CD4-positive, alpha-beta T cell (primary cell): ENCODE data around the gene CAMTA1. TPM values are rescaled to one million over a fixed set of nuclear protein-coding genes. Genes with fewer than 3 reads are reported as not detected.

Experiments used
- ATAC-seq: fragments of 200-7000 bp; cut with Tn5 transposase; one replicate; pipeline ENCODE4 v1.10.0; 2022; ENCODE audit warnings: mild to moderate bottlenecking; ENCODE audit not compliant: poor library complexity
- CTCF ChIA-PET: fragments of 350-600 bp; sonication (Branson Sonifier 250); formaldehyde crosslinking; loops from one replicate; lab custom pipeline; 2021; ENCODE audit warnings: antibody characterized with exemption, inconsistent platforms; lab: Charles Lee
- POLR2A ChIA-PET: fragments of 350-600 bp; sonication (Branson Sonifier 250); formaldehyde crosslinking; loops from one replicate; lab custom pipeline; 2021; ENCODE audit warnings: antibody characterized with exemption, inconsistent platforms; lab: Charles Lee
- DNase-seq, 14 experiments: peaks; one replicate each; pipeline ENCODE4 v3.0.0-alpha.2; 2013 to 2020; ENCODE audit warnings: mixed read lengths in 2 of 14
- H3K27ac ChIP-seq, 2 donors: one replicate each; pipeline versions ENCODE4 v1.5.1 to v1.7.0; 2013; ENCODE audit warnings: low read length in 2 of 2, low read depth in 1 of 2, mild to moderate bottlenecking in 1 of 2
- H3K27me3 ChIP-seq, 2 experiments: 1 replicate in 1 of 2; 2 replicates in 1 of 2; pipeline versions ENCODE4 v1.6.1 to v1.7.0; 2013; ENCODE audit warnings: low read length in 2 of 2, control low read depth in 1 of 2, mild to moderate bottlenecking in 1 of 2, moderate library complexity in 1 of 2; ENCODE audit not compliant: insufficient read depth in 2 of 2, control insufficient read depth in 1 of 2
- H3K36me3 ChIP-seq: one replicate; pipeline ENCODE4 v1.6.1; 2013; ENCODE audit warnings: low read length, control low read depth; ENCODE audit not compliant: insufficient read depth
- H3K4me1 ChIP-seq: one replicate; pipeline ENCODE4 v1.6.1; 2013; ENCODE audit warnings: low read length, control low read depth; ENCODE audit not compliant: insufficient read depth
- H3K4me3 ChIP-seq: one replicate; pipeline ENCODE4 v1.5.1; 2013; ENCODE audit warnings: mild to moderate bottlenecking, low read length, moderate library complexity
- H3K9me3 ChIP-seq, 2 experiments: 1 replicate in 1 of 2; 2 replicates in 1 of 2; pipeline versions ENCODE4 v1.6.1 to v1.7.0; 2013; ENCODE audit warnings: low read length in 2 of 2, mild to moderate bottlenecking in 2 of 2, control low read depth in 1 of 2, moderate library complexity in 1 of 2; ENCODE audit not compliant: control insufficient read depth in 1 of 2, insufficient read depth in 1 of 2
- H3K27ac Mint-ChIP-seq: one replicate; pipeline ENCODE4 v1.8.0; 2020; ENCODE audit warnings: mixed read lengths
- H3K27me3 Mint-ChIP-seq: one replicate; pipeline ENCODE4 v1.8.0; 2021; ENCODE audit warnings: mixed read lengths
- H3K36me3 Mint-ChIP-seq: one replicate; pipeline ENCODE4 v1.8.0; 2021; ENCODE audit warnings: low read depth, mixed read lengths
- H3K4me1 Mint-ChIP-seq: one replicate; pipeline ENCODE4 v1.8.0; 2021; ENCODE audit warnings: low read depth, mixed read lengths
- H3K4me3 Mint-ChIP-seq: one replicate; pipeline ENCODE4 v1.8.0; 2020; ENCODE audit warnings: mild to moderate bottlenecking, mixed read lengths
- H3K9me3 Mint-ChIP-seq: one replicate; pipeline ENCODE4 v1.8.0; 2020; ENCODE audit warnings: mixed read lengths
- CTCF ChIP-seq: fragments of 200-600 bp; IDR thresholded peaks from one replicate; pipeline ENCODE4 v1.8.0; 2022; ENCODE audit warnings: antibody characterized with exemption, mild to moderate bottlenecking
- intact Hi-C, 2 experiments: fragments of 100-400 bp; cut with DNase I in 1 of 2; cut with micrococcal nuclease in 1 of 2; formaldehyde crosslinking; loops; one replicate each; pipeline versions ENCODE4 v1.15.1 to v1.9.0; 2023 to 2025; cut with DNase I, micrococcal nuclease
- total RNA-seq, 174 experiments: library from RNA in 2 of 174; stranded (reverse) in 2 of 174; gene quantifications; one replicate each; pipeline ENCODE4 v1.2.3 and lab custom pipeline; 2021 to 2026

Gene CAMTA1
- total RNA-seq, 2 experiments from 2014 or later: 38.6 to 39.3 TPM

- no peak overlapping the region for H3K4me3 ChIP-seq
- intact Hi-C loops: loop anchor here (2.0 kb wide), 2 partner anchors 165 to 171 kb away; no protein-coding TSS in a partner anchor
- H3K27me3 Mint-ChIP-seq: no peaks in the 10 kb centered on the region
- no peaks in the 10 kb centered on the region for H3K27me3 ChIP-seq
- ChIA-PET CTCF (no interaction called here), POLR2A (no interaction called here)
- no peak overlapping the region for H3K4me3 Mint-ChIP-seq
- H3K36me3 Mint-ChIP-seq: peaks cover 7% of the 10 kb centered on the region
- ATAC-seq (no peak), DNase-seq (no peak)
- H3K4me1 Mint-ChIP-seq: no peaks in the 10 kb centered on the region
- peaks cover 4% of the 10 kb centered on the region for H3K36me3 ChIP-seq
- no peak overlapping the region for H3K27ac ChIP-seq
- H3K9me3 Mint-ChIP-seq: no peaks in the 10 kb centered on the region
- TF ChIP-seq CTCF: no peak
- H3K4me1 ChIP-seq: no peaks in the 10 kb centered on the region
- no peak overlapping the region for H3K27ac Mint-ChIP-seq
- H3K9me3 ChIP-seq: no peaks in the 10 kb centered on the region
Observed at GRCh38 chr1:6891781-6892579, 106.7 kb downstream of the CAMTA1 start.

- H3K27ac Mint-ChIP-seq: no peak overlapping the region
- no peak overlapping the region for H3K4me3 ChIP-seq
- intact Hi-C loops: no loop called here
- no peaks in the 10 kb centered on the region for H3K36me3 Mint-ChIP-seq
- no peaks in the 10 kb centered on the region for H3K27me3 ChIP-seq
- H3K27ac ChIP-seq: no peak overlapping the region
- H3K9me3 Mint-ChIP-seq: no peaks in the 10 kb centered on the region
- no peaks in the 10 kb centered on the region for H3K9me3 ChIP-seq
- DNase-seq: no peak
- no peak for ATAC-seq
- ChIA-PET CTCF (no interaction called here), POLR2A (no interaction called here)
- H3K4me1 ChIP-seq: no peaks in the 10 kb centered on the region
- no peak for TF ChIP-seq CTCF
- no peaks in the 10 kb centered on the region for H3K4me1 Mint-ChIP-seq
- H3K4me3 Mint-ChIP-seq: no peak overlapping the region
- no peaks in the 10 kb centered on the region for H3K36me3 ChIP-seq
- H3K27me3 Mint-ChIP-seq: no peaks in the 10 kb centered on the region
Observed at GRCh38 chr1:6893388-6893787, 108.1 kb downstream of the CAMTA1 start.

GRCh38 chr1:6897138-6897537, 111.9 kb downstream of the CAMTA1 start:
- H3K27ac Mint-ChIP-seq: no peak overlapping the region
- no peaks in the 10 kb centered on the region for H3K36me3 Mint-ChIP-seq
- CTCF ChIA-PET: no interaction called here
- H3K9me3 Mint-ChIP-seq: no peaks in the 10 kb centered on the region
- intact Hi-C loops: no loop called here
- POLR2A ChIA-PET: no interaction called here
- DNase-seq (no peak), ATAC-seq (no peak)
- H3K36me3 ChIP-seq: no peaks in the 10 kb centered on the region
- no peaks in the 10 kb centered on the region for H3K4me1 Mint-ChIP-seq
- no peaks in the 10 kb centered on the region for H3K4me1 ChIP-seq
- no peak for TF ChIP-seq CTCF
- no peaks in the 10 kb centered on the region for H3K9me3 ChIP-seq
- H3K4me3 ChIP-seq: no peak overlapping the region
- H3K27me3 Mint-ChIP-seq: no peaks in the 10 kb centered on the region
- H3K27me3 ChIP-seq: no peaks in the 10 kb centered on the region
- H3K4me3 Mint-ChIP-seq: no peak overlapping the region
- no peak overlapping the region for H3K27ac ChIP-seq
